Glutamatergic neuron (in vitro differentiated cells): ENCODE data around the gene RENBP. TPM values are rescaled to one million over a fixed set of nuclear protein-coding genes. Genes with fewer than 3 reads are reported as not detected.

Experiments
- DNase-seq: peaks from one replicate; pipeline ENCODE4 v3.0.0; 2022
- H3K27ac Mint-ChIP-seq: one replicate; pipeline ENCODE4 v1.8.0; 2020; ENCODE audit warnings: mild to moderate bottlenecking, mixed read lengths, inconsistent platforms; ENCODE audit not compliant: unreplicated experiment
- H3K27me3 Mint-ChIP-seq: one replicate; pipeline ENCODE4 v1.8.0; 2020; ENCODE audit warnings: mild to moderate bottlenecking, moderate library complexity, mixed read lengths, inconsistent platforms; ENCODE audit not compliant: unreplicated experiment
- H3K36me3 Mint-ChIP-seq: one replicate; pipeline ENCODE4 v1.8.0; 2020; ENCODE audit warnings: mild to moderate bottlenecking, mixed read lengths, inconsistent platforms; ENCODE audit not compliant: unreplicated experiment
- H3K4me1 Mint-ChIP-seq: one replicate; pipeline ENCODE4 v1.8.0; 2020; ENCODE audit warnings: mild to moderate bottlenecking, low read depth, mixed read lengths, inconsistent platforms; ENCODE audit not compliant: unreplicated experiment
- H3K4me3 Mint-ChIP-seq: one replicate; pipeline ENCODE4 v1.8.0; 2020; ENCODE audit warnings: mild to moderate bottlenecking, mixed read lengths, inconsistent platforms; ENCODE audit not compliant: unreplicated experiment
- H3K9me3 Mint-ChIP-seq: one replicate; pipeline ENCODE4 v1.8.0; 2020; ENCODE audit warnings: mild to moderate bottlenecking, moderate library complexity, mixed read lengths, inconsistent platforms; ENCODE audit not compliant: unreplicated experiment
- total RNA-seq: library from RNA; stranded (reverse); fragmentation: NEBNext Ultra II Directional; extraction: Animal tissue kit (Norgen Biotek cat#: 25700); gene quantifications from one replicate; pipeline ENCODE4 v1.2.1, GENCODE V29; 2021; ENCODE audit not compliant: unreplicated experiment
- TF ChIP-seq, protein P1 (sequence below): fragments of 200-600 bp; sonication (generic); IDR thresholded peaks from one replicate; pipeline ENCODE4 v1.5.0; 2021; ENCODE audit not compliant: partially characterized antibody, unreplicated experiment

Gene RENBP
- total RNA-seq, 1 donor from 2014 or later, result 16.1 TPM

DNA sequence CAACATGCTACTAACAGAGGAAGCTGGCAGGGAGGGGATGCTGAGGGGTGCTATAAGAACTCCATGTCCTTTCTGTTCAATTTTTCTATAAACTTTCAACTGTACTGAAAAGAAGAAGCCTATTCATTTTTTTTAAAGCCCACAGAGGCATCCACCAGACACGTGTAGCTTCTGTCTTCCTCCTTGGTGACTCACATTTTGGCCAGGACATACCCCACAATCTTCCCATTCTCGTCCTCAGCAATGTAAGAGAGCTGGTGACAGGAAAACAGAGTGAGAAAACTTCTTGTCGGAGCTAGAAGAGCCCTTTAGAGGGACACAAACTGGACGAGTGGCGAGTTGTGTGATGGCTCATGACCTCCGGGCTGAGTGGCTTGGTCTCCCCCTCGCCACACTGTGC is 10.7 kb downstream of the RENBP start:
- no peak for DNase-seq
- Mint-ChIP-seq H3K9me3 (peaks cover 1% of the 10 kb centered on the region), H3K4me1 (peaks cover 2% of the 10 kb centered on the region), H3K27ac (peak overlapping the region; percentile 48), H3K4me3 (peak overlapping the region; percentile 84), H3K36me3 (no peaks in the 10 kb centered on the region), H3K27me3 (peaks cover 2% of the 10 kb centered on the region)
- TF ChIP-seq, protein P1, sequence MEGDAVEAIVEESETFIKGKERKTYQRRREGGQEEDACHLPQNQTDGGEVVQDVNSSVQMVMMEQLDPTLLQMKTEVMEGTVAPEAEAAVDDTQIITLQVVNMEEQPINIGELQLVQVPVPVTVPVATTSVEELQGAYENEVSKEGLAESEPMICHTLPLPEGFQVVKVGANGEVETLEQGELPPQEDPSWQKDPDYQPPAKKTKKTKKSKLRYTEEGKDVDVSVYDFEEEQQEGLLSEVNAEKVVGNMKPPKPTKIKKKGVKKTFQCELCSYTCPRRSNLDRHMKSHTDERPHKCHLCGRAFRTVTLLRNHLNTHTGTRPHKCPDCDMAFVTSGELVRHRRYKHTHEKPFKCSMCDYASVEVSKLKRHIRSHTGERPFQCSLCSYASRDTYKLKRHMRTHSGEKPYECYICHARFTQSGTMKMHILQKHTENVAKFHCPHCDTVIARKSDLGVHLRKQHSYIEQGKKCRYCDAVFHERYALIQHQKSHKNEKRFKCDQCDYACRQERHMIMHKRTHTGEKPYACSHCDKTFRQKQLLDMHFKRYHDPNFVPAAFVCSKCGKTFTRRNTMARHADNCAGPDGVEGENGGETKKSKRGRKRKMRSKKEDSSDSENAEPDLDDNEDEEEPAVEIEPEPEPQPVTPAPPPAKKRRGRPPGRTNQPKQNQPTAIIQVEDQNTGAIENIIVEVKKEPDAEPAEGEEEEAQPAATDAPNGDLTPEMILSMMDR, result no peak

DNA sequence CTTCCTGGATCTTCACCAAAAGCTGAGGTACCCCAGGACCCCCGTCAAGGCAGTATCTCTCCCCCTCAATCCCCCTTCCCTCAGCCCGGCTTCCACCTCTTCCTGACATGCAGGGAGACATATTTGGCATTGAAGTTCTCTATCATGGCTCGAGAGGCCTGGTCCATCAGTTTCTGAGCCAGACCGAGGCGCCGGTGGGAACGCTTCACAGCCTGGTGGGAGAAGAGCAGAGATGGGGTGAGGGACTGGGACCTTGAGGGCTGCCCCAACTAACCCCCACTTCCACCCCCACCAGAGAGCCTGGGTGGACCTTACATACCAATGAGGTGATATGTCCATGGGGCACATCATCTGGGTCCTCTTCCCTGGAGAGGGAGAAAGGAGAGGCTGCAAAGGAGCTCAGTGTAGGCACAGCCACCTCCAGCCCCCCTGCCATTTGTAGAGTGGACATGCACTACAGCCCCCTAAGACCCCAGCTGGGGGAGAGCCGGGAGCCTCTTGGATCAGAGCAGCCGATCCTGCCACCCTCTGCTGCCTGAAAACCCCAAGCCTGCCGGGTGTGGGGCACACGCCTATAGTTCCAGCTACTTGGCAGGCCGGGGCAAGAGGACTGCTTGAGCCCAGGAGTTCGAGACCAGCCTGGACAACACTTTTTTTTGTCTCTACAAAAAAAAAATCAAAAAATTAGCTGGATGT is 12.1 kb downstream of the RENBP start:
- H3K9me3 Mint-ChIP-seq, result peaks cover 2% of the 10 kb centered on the region
- DNase-seq, result no peak
- H3K4me1 Mint-ChIP-seq, result peaks cover 2% of the 10 kb centered on the region
- TF ChIP-seq, protein P1, result no peak
- H3K27me3 Mint-ChIP-seq, result peaks cover 3% of the 10 kb centered on the region
- no peak overlapping the region for H3K4me3 Mint-ChIP-seq
- no peak overlapping the region for H3K27ac Mint-ChIP-seq
- no peaks in the 10 kb centered on the region for H3K36me3 Mint-ChIP-seq

DNA sequence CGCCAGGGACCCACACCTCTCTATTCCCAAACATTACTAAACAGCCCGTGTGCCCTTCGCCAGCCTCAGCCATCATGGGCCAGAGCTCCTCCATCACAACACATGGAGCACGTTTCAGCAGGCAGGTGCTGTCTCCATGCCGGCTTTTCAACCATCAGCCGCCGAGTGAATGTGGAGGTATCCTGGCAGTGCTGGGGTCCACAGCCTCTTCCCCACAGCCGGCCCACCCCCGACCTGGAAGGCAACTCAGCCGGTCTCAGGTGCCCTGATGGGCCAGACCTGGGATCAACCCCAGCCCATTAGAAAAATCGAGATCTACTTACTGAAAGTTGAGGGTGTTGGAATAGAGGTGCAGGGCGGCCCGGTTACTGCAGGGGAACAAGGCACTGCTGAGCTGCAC is 12.7 kb downstream of the RENBP start:
- H3K9me3 Mint-ChIP-seq, result peaks cover 3% of the 10 kb centered on the region

DNA sequence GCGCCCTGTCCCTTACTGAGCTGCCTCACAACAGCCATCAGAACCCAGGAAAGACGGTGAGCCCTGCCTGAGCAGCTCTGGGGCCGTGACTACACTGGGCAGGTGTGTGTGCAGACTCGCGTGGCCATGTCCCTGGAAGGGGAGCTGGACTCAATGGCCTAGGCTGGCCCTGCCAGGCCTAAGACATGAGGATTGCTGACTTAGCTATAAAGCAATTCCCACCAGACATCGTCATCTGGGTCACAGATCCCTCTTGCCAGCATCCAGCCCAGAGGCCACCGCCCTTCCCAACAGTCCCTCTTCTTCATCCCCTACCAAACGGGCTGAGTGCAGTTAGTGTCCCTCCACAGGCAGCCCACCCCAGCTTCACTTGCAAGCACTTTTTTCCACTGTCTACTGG is 13.3 kb downstream of the RENBP start:
- peaks cover 2% of the 10 kb centered on the region for H3K4me1 Mint-ChIP-seq
- H3K27ac Mint-ChIP-seq, result no peak overlapping the region
- H3K27me3 Mint-ChIP-seq, result peaks cover 6% of the 10 kb centered on the region
- H3K36me3 Mint-ChIP-seq, result no peaks in the 10 kb centered on the region
- TF ChIP-seq, protein P1, result no peak
- peaks cover 3% of the 10 kb centered on the region for H3K9me3 Mint-ChIP-seq
- no peak for DNase-seq
- H3K4me3 Mint-ChIP-seq, result no peak overlapping the region

More for the DNA sequence above, 12.7 kb downstream of the RENBP start:
- Mint-ChIP-seq H3K4me1 (peaks cover 2% of the 10 kb centered on the region), H3K36me3 (no peaks in the 10 kb centered on the region), H3K4me3 (no peak overlapping the region), H3K27me3 (peaks cover 6% of the 10 kb centered on the region), H3K27ac (no peak overlapping the region)
- no peak for DNase-seq
- TF ChIP-seq, protein P1, result no peak
